ENCODE results near the gene APOF. TPM values are rescaled to one million over a fixed set of nuclear protein-coding genes. Genes with fewer than 3 reads are reported as not detected.
"Not testable (repeated sequence)": the region's sequence is repeated elsewhere in the genome, so short reads cannot be mapped to it uniquely, and the experiment has no call there.

The APOF gene
- total and polyA plus RNA-seq, 4 donors, result 0.50 TPM; not detected in 3

DNA sequence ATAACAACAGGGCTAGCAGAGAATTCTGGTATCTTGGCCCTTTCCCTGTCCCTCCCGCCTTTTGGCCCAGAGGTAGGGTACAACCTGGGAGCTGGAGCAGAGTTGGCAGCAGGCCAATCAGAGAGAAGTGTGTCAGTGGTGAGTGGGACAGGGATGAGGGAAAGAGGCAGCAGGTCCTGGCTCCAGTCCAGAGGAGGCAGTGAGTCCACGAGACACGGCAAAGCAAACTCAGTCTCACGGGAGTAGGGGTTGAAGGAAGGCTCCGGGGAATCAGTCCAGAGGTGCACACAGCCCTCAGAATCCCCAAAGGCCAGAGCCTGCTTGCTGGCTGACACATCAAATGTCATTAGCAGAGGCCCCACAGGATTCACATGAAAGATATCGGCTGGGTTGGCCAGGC, 36.1 kb downstream of the APOF start:
- Histone ChIP-seq H3K4me3 (ENCODE audit: low read length in 2 of 2) (no peak overlapping the region), H3K27ac (ENCODE audit: low read depth in 1 of 2, low read length in 2 of 2) (no peak overlapping the region), H3K9me3 (ENCODE audit: control insufficient read depth, low read length) (no peaks in the 10 kb centered on the region), H3K4me1 (ENCODE audit: control insufficient read depth in 1 of 2, insufficient read depth in 2 of 2, low read length in 2 of 2) (no peaks in the 10 kb centered on the region), H3K36me3 (ENCODE audit: control insufficient read depth in 1 of 2, insufficient read depth in 2 of 2, low read length in 1 of 2) (peaks cover 10 to 19% of the 10 kb centered on the region in 2 donors), H3K27me3 (ENCODE audit: control insufficient read depth in 1 of 2, insufficient read depth in 2 of 2, low read length in 1 of 2) (no peaks in the 10 kb centered on the region)
- ATAC-seq (ENCODE audit: low FRiP score) (no peak), DNase-seq (no peak)
- intact Hi-C loops (cut with DNase I), result no loop called here
- WGBS, 2 donors, result 72 to 73% methylated on average over 6 of the region's 6 CpGs

DNA sequence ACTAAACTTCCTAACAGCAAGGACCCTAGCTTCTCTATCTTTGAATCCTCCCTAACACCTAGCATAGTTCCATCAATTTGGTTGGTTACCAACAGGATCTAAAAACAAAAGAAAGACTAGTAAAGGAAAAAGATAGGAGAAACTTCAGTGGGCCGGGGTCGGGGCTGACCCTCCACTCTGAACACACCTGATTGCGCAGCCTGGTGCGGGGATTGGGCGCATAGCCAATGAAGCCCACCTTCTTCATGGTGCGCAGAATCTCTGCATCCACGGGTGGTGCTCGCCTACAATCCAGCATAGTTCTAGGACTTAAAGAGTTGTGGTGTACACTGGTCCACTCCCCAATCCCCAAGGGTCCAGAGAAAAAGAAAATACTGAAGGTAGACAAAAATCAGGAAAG, 36.5 kb downstream of the APOF start:
- Histone ChIP-seq H3K9me3 (ENCODE audit: control insufficient read depth, low read length) (no peaks in the 10 kb centered on the region), H3K4me3 (ENCODE audit: low read length in 2 of 2) (no peak overlapping the region), H3K36me3 (ENCODE audit: control insufficient read depth in 1 of 2, insufficient read depth in 2 of 2, low read length in 1 of 2) (peaks cover 10 to 19% of the 10 kb centered on the region in 2 donors), H3K4me1 (ENCODE audit: control insufficient read depth in 1 of 2, insufficient read depth in 2 of 2, low read length in 2 of 2) (no peaks in the 10 kb centered on the region), H3K27ac (ENCODE audit: low read depth in 1 of 2, low read length in 2 of 2) (no peak overlapping the region), H3K27me3 (ENCODE audit: control insufficient read depth in 1 of 2, insufficient read depth in 2 of 2, low read length in 1 of 2) (no peaks in the 10 kb centered on the region)
- DNase-seq (no peak), ATAC-seq (ENCODE audit: low FRiP score) (no peak)
- intact Hi-C loops (cut with DNase I), result no loop called here
- WGBS, 2 donors, result 92 to 95% methylated on average over 8 of the region's 8 CpGs

DNA sequence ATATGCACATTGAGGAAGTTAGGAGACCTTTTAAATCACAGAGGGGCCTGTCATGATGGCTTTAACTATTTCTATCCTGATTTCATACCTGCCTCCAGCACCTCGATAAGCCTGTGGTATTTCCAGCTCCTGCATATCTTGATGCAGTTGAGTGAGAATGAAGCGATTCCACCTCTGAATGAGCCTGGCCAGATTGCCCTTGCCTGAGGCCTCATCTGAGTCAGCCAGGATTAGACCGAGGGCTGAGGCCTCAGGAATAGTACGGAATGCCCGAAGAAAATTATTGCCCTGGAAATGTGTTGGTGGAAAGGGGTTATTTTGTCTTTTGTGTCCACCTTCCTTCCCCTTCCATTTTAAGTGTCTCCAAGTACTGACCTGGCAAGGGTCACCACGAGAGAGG, 38.5 kb downstream of the APOF start:
- Histone ChIP-seq H3K27me3 (ENCODE audit: control insufficient read depth in 1 of 2, insufficient read depth in 2 of 2, low read length in 1 of 2) (no peaks in the 10 kb centered on the region), H3K27ac (ENCODE audit: low read depth in 1 of 2, low read length in 2 of 2) (no peak overlapping the region), H3K9me3 (ENCODE audit: control insufficient read depth, low read length) (no peaks in the 10 kb centered on the region), H3K36me3 (ENCODE audit: control insufficient read depth in 1 of 2, insufficient read depth in 2 of 2, low read length in 1 of 2) (peaks cover 10 to 21% of the 10 kb centered on the region in 2 donors), H3K4me3 (ENCODE audit: low read length in 2 of 2) (no peak overlapping the region), H3K4me1 (ENCODE audit: control insufficient read depth in 1 of 2, insufficient read depth in 2 of 2, low read length in 2 of 2) (no peaks in the 10 kb centered on the region)
- 90 to 94% methylated on average over 6 of the region's 6 CpGs for WGBS, 2 donors
- no peak for DNase-seq
- ATAC-seq (ENCODE audit: low FRiP score), result no peak
- intact Hi-C loops (cut with DNase I), result no loop called here

DNA sequence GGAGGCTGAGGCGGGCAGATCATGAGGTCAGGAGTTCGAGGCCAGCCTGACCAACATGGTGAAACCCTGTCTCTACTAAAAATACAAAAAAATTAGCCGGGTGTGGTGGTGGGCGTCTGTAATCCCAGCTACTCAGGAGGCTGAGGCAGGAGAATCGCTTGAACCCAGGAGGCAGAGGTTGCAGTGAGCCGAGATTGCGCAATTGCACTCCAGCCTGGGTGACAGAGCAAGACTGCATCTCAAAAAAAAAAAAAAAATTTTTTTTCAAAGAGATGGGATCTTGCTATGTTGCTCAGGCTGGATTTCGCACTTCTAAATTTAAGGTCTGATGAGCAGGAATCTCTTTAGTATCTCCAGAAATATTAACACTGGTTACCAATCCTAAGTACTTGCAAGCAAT, 41.0 kb downstream of the APOF start:
- ATAC-seq (ENCODE audit: low FRiP score); H3K4me3 ChIP-seq (ENCODE audit: low read length in 2 of 2); H3K27ac ChIP-seq (ENCODE audit: low read depth in 1 of 2, low read length in 2 of 2); intact Hi-C loops (cut with DNase I); H3K4me1 ChIP-seq (ENCODE audit: control insufficient read depth in 1 of 2, insufficient read depth in 2 of 2, low read length in 2 of 2); H3K9me3 ChIP-seq (ENCODE audit: control insufficient read depth, low read length); DNase-seq; H3K27me3 ChIP-seq (ENCODE audit: control insufficient read depth in 1 of 2, insufficient read depth in 2 of 2, low read length in 1 of 2): not testable (repeated sequence)
- 90 to 95% methylated on average over 8 of the region's 8 CpGs for WGBS, 2 donors
- peaks cover 10 to 16% of the 10 kb centered on the region in 2 donors for H3K36me3 ChIP-seq (ENCODE audit: control insufficient read depth in 1 of 2, insufficient read depth in 2 of 2, low read length in 1 of 2)

DNA sequence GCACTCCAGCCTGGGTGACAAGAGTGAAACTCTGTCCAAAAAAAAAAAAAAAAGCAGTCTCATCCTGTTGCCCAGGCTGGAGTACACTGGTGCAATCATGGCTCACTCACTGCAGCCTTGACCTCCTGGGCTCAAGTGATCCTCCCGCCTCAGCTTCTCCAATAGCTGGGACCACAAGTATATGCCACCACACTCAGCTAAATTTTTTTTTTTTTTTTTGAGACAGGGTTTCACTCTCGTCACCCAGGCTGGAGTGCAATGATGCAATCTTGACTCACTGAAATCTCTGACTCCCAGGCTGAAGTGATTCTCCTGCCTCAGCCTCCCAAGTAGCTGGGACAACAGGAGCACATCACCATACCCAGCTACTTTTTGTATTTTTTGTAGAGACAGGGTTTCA, 41.6 kb downstream of the APOF start:
- no peak overlapping the region for H3K27ac ChIP-seq (ENCODE audit: low read depth in 1 of 2, low read length in 2 of 2)
- H3K9me3 ChIP-seq (ENCODE audit: control insufficient read depth, low read length), result no peaks in the 10 kb centered on the region
- no peak overlapping the region for H3K4me3 ChIP-seq (ENCODE audit: low read length in 2 of 2)
- ATAC-seq (ENCODE audit: low FRiP score) (no peak), DNase-seq (no peak)
- no peaks in the 10 kb centered on the region for H3K27me3 ChIP-seq (ENCODE audit: control insufficient read depth in 1 of 2, insufficient read depth in 2 of 2, low read length in 1 of 2)
- H3K4me1 ChIP-seq (ENCODE audit: control insufficient read depth in 1 of 2, insufficient read depth in 2 of 2, low read length in 2 of 2), result no peaks in the 10 kb centered on the region
- H3K36me3 ChIP-seq (ENCODE audit: control insufficient read depth in 1 of 2, insufficient read depth in 2 of 2, low read length in 1 of 2), result peaks cover 10 to 14% of the 10 kb centered on the region in 2 donors
- intact Hi-C loops (cut with DNase I), result no loop called here
- WGBS, 2 donors, result 76 to 82% methylated on average over 2 of the region's 2 CpGs

DNA sequence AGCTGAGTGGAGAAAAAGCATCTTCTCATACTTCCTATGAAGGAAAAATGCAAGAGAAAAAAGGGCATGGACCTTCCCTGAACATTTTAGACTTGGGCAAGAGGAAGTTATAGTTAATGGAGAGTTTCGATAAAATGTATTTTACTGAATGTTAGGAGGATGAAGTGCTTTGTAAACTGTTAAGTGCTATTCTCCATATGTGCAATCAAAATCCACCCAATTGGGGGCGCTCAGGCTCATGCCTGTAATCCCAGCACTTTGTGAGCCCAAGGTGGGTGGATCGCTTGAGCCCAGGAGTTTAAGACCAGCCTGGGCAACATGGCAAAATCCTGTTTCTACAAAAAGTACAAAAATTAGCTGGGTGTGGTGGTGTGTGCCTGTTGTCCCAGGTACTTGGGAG, 45.0 kb downstream of the APOF start:
- intact Hi-C loops (cut with DNase I), result loop anchor here in 1 of 2 donors (10.0 kb wide), 1 partner anchor 147 kb away; the partner anchor contains the start of gene SPRYD4
- DNase-seq, result no peak
- Histone ChIP-seq H3K27ac (ENCODE audit: low read depth in 1 of 2, low read length in 2 of 2) (no peak overlapping the region), H3K9me3 (ENCODE audit: control insufficient read depth, low read length) (no peaks in the 10 kb centered on the region), H3K36me3 (ENCODE audit: control insufficient read depth in 1 of 2, insufficient read depth in 2 of 2, low read length in 1 of 2) (peaks cover 2 to 4% of the 10 kb centered on the region in 2 donors), H3K4me3 (ENCODE audit: low read length in 2 of 2) (no peak overlapping the region), H3K4me1 (ENCODE audit: control insufficient read depth in 1 of 2, insufficient read depth in 2 of 2, low read length in 2 of 2) (no peaks in the 10 kb centered on the region), H3K27me3 (ENCODE audit: control insufficient read depth in 1 of 2, insufficient read depth in 2 of 2, low read length in 1 of 2) (no peaks in the 10 kb centered on the region)
- 91 to 96% methylated on average over 3 of the region's 3 CpGs for WGBS, 2 donors
- ATAC-seq (ENCODE audit: low FRiP score), result no peak

DNA sequence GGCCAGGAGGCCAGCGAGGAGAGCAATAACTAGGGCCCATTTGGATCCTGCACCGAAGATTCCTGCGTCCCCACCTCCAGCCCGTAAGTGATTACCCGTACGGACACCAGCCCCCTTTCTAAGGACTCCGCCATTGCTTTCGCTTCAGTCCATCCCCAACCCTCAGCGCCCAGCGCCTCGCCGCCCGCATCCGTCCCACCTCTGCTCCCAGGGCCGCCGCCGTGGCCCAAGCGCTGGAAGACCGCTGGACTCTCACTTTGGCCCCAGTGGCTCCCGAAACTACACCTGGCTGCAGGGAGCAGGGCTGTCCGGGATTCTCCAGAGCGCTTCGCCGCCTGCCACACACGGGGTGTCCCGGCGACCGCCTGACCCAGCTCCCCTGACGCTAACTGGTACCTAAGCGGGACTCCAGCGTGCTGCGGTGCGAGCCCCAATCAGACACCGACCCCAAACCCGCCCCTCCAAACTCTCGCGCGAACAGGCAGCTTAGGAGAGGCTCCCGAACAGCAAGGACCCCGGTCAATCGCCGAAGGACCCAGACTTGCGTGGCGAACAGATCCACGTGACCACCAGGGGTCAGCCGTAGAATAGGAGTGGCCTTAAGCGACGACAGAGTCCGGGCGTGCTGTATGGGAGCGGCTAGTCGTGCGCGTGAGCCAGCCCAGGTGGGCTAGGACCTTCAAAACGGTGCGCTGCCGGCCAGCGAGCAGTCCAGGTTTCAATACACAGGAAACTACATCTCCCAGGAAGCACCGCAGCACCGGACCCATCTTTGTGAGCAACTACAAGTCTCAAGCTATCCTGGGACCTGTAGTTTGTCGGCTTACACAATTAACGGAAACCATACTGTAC, 46.8 kb downstream of the APOF start, which contains the start of gene CNPY2:
CNPY2 (minus strand) TSS at position 367 of the 852 bp plus-strand sequence. CDS start 771 bp downstream, outside the sequence.
- peak; percentile 97 for ATAC-seq (ENCODE audit: low FRiP score)
- intact Hi-C loops (cut with DNase I), result loop anchor here in 1 of 2 donors (2.0 to 10.0 kb wide), 2 partner anchors 15 to 149 kb away; partner anchors contain the start of genes CS and SPRYD4

DNA sequence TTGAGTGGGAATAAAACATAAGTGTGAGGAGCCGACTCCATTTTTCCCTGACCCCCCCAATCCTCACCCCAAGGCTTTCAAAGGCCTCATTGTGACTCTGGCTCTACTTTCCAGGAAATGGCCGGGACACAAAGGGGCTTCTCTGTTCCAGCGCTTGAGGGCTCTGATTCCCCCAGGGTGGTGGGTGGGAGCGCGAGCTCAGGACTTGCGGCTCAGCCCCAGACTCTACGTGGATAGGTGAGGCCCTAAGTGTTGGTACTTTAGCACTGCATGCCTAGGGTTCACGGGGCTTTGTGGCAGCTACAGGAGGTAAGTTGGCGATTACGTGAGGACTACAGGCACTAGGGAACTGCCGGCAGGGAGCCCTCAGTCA, 47.4 kb downstream of the APOF start:
- no peaks in the 10 kb centered on the region for H3K4me1 ChIP-seq (ENCODE audit: control insufficient read depth in 1 of 2, insufficient read depth in 2 of 2, low read length in 2 of 2)
- no peak for ATAC-seq (ENCODE audit: low FRiP score)
- 1% methylated on average over 11 of the region's 11 CpGs for WGBS, 2 donors
- H3K4me3 ChIP-seq (ENCODE audit: low read length in 2 of 2), result peak overlapping the region; percentile 53 to 63
- peaks cover 0 to 2% of the 10 kb centered on the region in 2 donors for H3K36me3 ChIP-seq (ENCODE audit: control insufficient read depth in 1 of 2, insufficient read depth in 2 of 2, low read length in 1 of 2)
- intact Hi-C loops (cut with DNase I), result loop anchor here in 1 of 2 donors (2.0 to 10.0 kb wide), 2 partner anchors 14 to 150 kb away; partner anchors contain the start of genes CS and SPRYD4
- no peaks in the 10 kb centered on the region for H3K9me3 ChIP-seq (ENCODE audit: control insufficient read depth, low read length)
- DNase-seq, result no peak
- H3K27ac ChIP-seq (ENCODE audit: low read depth in 1 of 2, low read length in 2 of 2), result peak overlapping the region in 1 of 2 donors; percentile 30
- H3K27me3 ChIP-seq (ENCODE audit: control insufficient read depth in 1 of 2, insufficient read depth in 2 of 2, low read length in 1 of 2), result no peaks in the 10 kb centered on the region

More for the DNA sequence above, 46.8 kb downstream of the APOF start, which contains the start of gene CNPY2:
- peaks cover 0 to 2% of the 10 kb centered on the region in 2 donors for H3K36me3 ChIP-seq (ENCODE audit: control insufficient read depth in 1 of 2, insufficient read depth in 2 of 2, low read length in 1 of 2)
- peak within 1 kb of the TSS in 1 of 2 donors; percentile 30 for H3K27ac ChIP-seq (ENCODE audit: low read depth in 1 of 2, low read length in 2 of 2)
- no peaks in the 10 kb centered on the region for H3K27me3 ChIP-seq (ENCODE audit: control insufficient read depth in 1 of 2, insufficient read depth in 2 of 2, low read length in 1 of 2)
- peak within 1 kb of the TSS; percentile 53 to 63 for H3K4me3 ChIP-seq (ENCODE audit: low read length in 2 of 2)
- no peaks in the 10 kb centered on the region for H3K9me3 ChIP-seq (ENCODE audit: control insufficient read depth, low read length)
- peak; percentile 98 for DNase-seq
- WGBS, 2 donors, result 0 to 1% methylated on average over 62 of the region's 62 CpGs
- H3K4me1 ChIP-seq (ENCODE audit: control insufficient read depth in 1 of 2, insufficient read depth in 2 of 2, low read length in 2 of 2), result no peaks in the 10 kb centered on the region
